Panc1 (cell line): ENCODE results near the gene WDR35. TPM values are rescaled to one million over a fixed set of nuclear protein-coding genes. Genes with fewer than 3 reads are reported as not detected.

Experiments
- ATAC-seq: fragments of 200-7000 bp; cut with Tn5 transposase; 2 replicates; pipeline ENCODE4 v1.9.1; 2020; ENCODE audit warnings: mild to moderate bottlenecking, moderate library complexity
- BruUV-seq: library from RNA; stranded (reverse); fragments of 400-500 nt; replicated peaks from 2 replicates; lab custom pipeline; 2021; lab: Mats Ljungman, UMichigan
- CTCF ChIA-PET: fragments of 300-600 bp; sonication (Branson Sonifier 250); formaldehyde crosslinking; loops from one replicate; lab custom pipeline; 2022; ENCODE audit warnings: antibody characterized with exemption; lab: Charles Lee
- POLR2A ChIA-PET: fragments of 300-600 bp; sonication (Branson Sonifier 250); formaldehyde crosslinking; loops from one replicate; lab custom pipeline; 2022; ENCODE audit warnings: antibody characterized with exemption; lab: Charles Lee
- DNase-seq: peaks from one replicate; pipeline ENCODE4 v3.0.0-alpha.2; 2010; ENCODE audit warnings: low read depth, low spot score
- H3K27ac ChIP-seq: 2 replicates; pipeline ENCODE4 v1.5.1; 2011; ENCODE audit warnings: mild to moderate bottlenecking, low read length, inconsistent platforms
- H3K27me3 ChIP-seq: fragments of 200-500 bp; sonication (Bioruptor generic); 2 replicates; pipeline ENCODE4 v1.6.0; 2014; ENCODE audit warnings: low read length, inconsistent platforms; ENCODE audit not compliant: control insufficient read depth, insufficient read depth
- H3K36me3 ChIP-seq: fragments of 200-500 bp; sonication (Bioruptor generic); 2 replicates; pipeline ENCODE4 v1.5.1; 2014; ENCODE audit warnings: inconsistent platforms, mild to moderate bottlenecking, low read length, moderate library complexity; ENCODE audit not compliant: control insufficient read depth, insufficient read depth
- H3K4me1 ChIP-seq: 2 replicates; pipeline ENCODE4 v1.5.1; 2011; ENCODE audit warnings: inconsistent platforms, mild to moderate bottlenecking, low read length, moderate library complexity; ENCODE audit not compliant: control insufficient read depth, insufficient read depth
- H3K4me3 ChIP-seq, 2 experiments: 2 replicates each; pipeline ENCODE4 v1.5.1; 2011 to 2012; ENCODE audit warnings: low read depth in 2 of 2, low read length in 2 of 2, mild to moderate bottlenecking in 2 of 2, inconsistent platforms in 1 of 2, moderate library complexity in 1 of 2
- H3K9me3 ChIP-seq: fragments of 200-500 bp; sonication (Bioruptor generic); 2 replicates; pipeline ENCODE4 v1.5.1; 2014; ENCODE audit warnings: low read depth, mild to moderate bottlenecking, inconsistent platforms, low read length, moderate library complexity; ENCODE audit not compliant: control insufficient read depth, insufficient read depth
- POLR2AphosphoS5 ChIP-seq: IDR thresholded peaks from 2 replicates; pipeline ENCODE4 v1.6.1; 2012; ENCODE audit warnings: mild to moderate bottlenecking, low read depth, low read length, moderate library complexity
- SIN3A ChIP-seq: IDR thresholded peaks from 2 replicates; pipeline ENCODE4 v1.6.1; 2012; ENCODE audit warnings: low read depth, mild to moderate bottlenecking, low read length, moderate library complexity, borderline replicate concordance; ENCODE audit not compliant: insufficient read depth
- TCF7L2 ChIP-seq: IDR thresholded peaks from 2 replicates; pipeline ENCODE4 v1.6.1; 2011; ENCODE audit warnings: mild to moderate bottlenecking, low read depth, low read length, inconsistent platforms
- in situ Hi-C: cut with HindIII; loops from 2 replicates; pipeline ENCODE4 v1.10.0; 2016; ENCODE audit warnings: low sequenced_read_pairs, low pct_unique_long_range_greater_than_20kb
- intact Hi-C: fragments of 100-400 bp; cut with micrococcal nuclease; formaldehyde crosslinking; loops from one replicate; pipeline ENCODE4 v1.10.0; 2022; ENCODE audit not compliant: unreplicated experiment
- total RNA-seq: library from RNA; stranded (reverse); gene quantifications from one replicate; pipeline ENCODE4 v1.2.1, GENCODE V29; 2021; ENCODE audit not compliant: unreplicated experiment
- TF ChIP-seq, protein P1 (sequence below): fragments of 450-650 bp; IDR thresholded peaks from 2 replicates; pipeline ENCODE4 v1.5.1; 2017; ENCODE audit warnings: mild to moderate bottlenecking
- TF ChIP-seq, protein P2 (sequence below), 2 experiments: IDR thresholded peaks; 2 replicates each; pipeline ENCODE4 v1.6.1; 2011 to 2012; ENCODE audit warnings: low read depth in 2 of 2, control low read depth in 1 of 2, low read length in 1 of 2, mild to moderate bottlenecking in 1 of 2, moderate library complexity in 1 of 2; ENCODE audit not compliant: insufficient read depth in 1 of 2

WDR35 gene
- total RNA-seq, 1 experiment from 2014 or later, result 13.8 TPM

DNA sequence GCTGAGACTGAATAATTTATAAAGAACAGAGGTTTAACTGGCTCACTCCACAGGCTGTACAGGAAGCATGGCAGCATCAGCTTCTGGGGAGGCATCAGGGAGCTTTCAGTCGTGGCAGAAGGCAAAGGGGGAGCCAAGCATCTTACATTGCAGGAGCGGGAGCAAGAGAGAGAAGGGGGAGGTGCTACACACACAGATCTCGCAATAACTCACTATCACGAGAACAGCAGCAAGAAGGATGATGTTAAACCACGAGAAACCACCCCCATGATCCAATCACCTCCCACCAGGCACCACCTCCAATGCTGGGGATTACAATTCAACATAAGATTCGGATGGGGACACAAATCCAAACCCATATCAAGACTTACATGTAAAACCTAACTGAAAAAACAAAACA, 40.3 kb upstream of the WDR35 start:
- ChIA-PET POLR2A (no interaction called here), CTCF (no interaction called here)
- TF ChIP-seq TCF7L2 (no peak), SIN3A (no peak), POLR2AphosphoS5 (no peak)
- TF ChIP-seq, protein P1, sequence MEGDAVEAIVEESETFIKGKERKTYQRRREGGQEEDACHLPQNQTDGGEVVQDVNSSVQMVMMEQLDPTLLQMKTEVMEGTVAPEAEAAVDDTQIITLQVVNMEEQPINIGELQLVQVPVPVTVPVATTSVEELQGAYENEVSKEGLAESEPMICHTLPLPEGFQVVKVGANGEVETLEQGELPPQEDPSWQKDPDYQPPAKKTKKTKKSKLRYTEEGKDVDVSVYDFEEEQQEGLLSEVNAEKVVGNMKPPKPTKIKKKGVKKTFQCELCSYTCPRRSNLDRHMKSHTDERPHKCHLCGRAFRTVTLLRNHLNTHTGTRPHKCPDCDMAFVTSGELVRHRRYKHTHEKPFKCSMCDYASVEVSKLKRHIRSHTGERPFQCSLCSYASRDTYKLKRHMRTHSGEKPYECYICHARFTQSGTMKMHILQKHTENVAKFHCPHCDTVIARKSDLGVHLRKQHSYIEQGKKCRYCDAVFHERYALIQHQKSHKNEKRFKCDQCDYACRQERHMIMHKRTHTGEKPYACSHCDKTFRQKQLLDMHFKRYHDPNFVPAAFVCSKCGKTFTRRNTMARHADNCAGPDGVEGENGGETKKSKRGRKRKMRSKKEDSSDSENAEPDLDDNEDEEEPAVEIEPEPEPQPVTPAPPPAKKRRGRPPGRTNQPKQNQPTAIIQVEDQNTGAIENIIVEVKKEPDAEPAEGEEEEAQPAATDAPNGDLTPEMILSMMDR, result no peak
- TF ChIP-seq, protein P2, sequence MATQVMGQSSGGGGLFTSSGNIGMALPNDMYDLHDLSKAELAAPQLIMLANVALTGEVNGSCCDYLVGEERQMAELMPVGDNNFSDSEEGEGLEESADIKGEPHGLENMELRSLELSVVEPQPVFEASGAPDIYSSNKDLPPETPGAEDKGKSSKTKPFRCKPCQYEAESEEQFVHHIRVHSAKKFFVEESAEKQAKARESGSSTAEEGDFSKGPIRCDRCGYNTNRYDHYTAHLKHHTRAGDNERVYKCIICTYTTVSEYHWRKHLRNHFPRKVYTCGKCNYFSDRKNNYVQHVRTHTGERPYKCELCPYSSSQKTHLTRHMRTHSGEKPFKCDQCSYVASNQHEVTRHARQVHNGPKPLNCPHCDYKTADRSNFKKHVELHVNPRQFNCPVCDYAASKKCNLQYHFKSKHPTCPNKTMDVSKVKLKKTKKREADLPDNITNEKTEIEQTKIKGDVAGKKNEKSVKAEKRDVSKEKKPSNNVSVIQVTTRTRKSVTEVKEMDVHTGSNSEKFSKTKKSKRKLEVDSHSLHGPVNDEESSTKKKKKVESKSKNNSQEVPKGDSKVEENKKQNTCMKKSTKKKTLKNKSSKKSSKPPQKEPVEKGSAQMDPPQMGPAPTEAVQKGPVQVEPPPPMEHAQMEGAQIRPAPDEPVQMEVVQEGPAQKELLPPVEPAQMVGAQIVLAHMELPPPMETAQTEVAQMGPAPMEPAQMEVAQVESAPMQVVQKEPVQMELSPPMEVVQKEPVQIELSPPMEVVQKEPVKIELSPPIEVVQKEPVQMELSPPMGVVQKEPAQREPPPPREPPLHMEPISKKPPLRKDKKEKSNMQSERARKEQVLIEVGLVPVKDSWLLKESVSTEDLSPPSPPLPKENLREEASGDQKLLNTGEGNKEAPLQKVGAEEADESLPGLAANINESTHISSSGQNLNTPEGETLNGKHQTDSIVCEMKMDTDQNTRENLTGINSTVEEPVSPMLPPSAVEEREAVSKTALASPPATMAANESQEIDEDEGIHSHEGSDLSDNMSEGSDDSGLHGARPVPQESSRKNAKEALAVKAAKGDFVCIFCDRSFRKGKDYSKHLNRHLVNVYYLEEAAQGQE (IDR thresholded peaks at IDR 0.05; ENCODE audit: insufficient read depth in 1 of 2, low read depth in 2 of 2, low read length in 1 of 2), result no peak
- in situ Hi-C loops (no loop called here), intact Hi-C loops (no loop called here)
- Histone ChIP-seq H3K36me3 (peaks cover 8% of the 10 kb centered on the region; the same call in 1 of the 2 replicates), H3K4me3 (no peak overlapping the region), H3K4me1 (0 out of 2 replicates have a peak, but pooled peaks cover 5% of the 10 kb centered on the region), H3K9me3 (no peaks in the 10 kb centered on the region), H3K27me3 (no peaks in the 10 kb centered on the region), H3K27ac (no peak overlapping the region)
- no peak for DNase-seq
- BruUV-seq, result no TSS peak
- ATAC-seq, result no peak

DNA sequence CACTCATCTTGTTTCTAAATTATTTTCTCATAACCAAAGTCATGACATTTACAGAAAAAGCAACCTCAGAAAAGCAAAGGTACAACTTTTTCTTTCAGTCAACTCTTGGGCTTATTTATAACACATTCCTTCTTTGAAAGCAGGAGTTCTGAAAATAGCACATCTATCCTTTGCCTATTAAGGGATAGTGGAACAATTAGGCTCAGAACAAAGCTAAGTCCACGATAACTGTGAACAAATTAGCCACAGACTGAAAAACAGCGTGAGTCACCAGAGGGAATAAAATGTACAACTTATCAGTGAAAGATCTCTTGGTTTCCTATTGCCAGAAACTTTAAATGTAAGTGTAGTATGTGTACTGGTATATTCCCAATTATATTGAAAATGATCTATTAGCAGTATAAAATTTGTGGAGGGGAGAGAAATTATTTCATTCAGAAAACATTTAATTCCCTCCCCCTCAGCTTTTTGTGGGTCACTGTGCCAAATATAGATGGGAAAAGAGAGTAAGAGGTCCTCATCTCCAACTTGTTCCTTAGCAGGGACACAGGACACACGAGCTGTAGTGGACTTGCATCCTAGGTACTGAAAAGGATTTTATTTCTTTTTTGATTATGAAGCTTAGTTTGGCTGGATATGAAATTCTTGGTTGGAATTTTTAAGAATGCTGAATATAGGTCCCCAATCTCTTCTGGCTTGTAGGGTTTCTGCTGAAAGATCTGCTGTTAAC, 38.0 kb upstream of the WDR35 start:
- intact Hi-C loops, result no loop called here

More for the DNA sequence above, 38.0 kb upstream of the WDR35 start:
- CTCF ChIA-PET, result interaction anchor here (1.0 kb wide), 1 partner anchor 12 kb away, joined by 6 read pairs; no protein-coding TSS in a partner anchor
- Histone ChIP-seq H3K9me3 (no peaks in the 10 kb centered on the region), H3K36me3 (no peaks in the 10 kb centered on the region; the same call in 1 of the 2 replicates), H3K27me3 (no peaks in the 10 kb centered on the region), H3K4me3 (no peak overlapping the region), H3K27ac (no peak overlapping the region), H3K4me1 (0 out of 2 replicates have a peak, but pooled peaks cover 5% of the 10 kb centered on the region)
- DNase-seq (no peak), ATAC-seq (no peak)
- POLR2A ChIA-PET, result no interaction called here
- BruUV-seq, result no TSS peak
- in situ Hi-C loops, result no loop called here
- no peak for TF ChIP-seq TCF7L2
- TF ChIP-seq SIN3A, result no peak
- no peak for TF ChIP-seq POLR2AphosphoS5
- TF ChIP-seq, protein P2 (IDR thresholded peaks at IDR 0.05; ENCODE audit: insufficient read depth in 1 of 2, low read depth in 2 of 2, low read length in 1 of 2), result no peak
- TF ChIP-seq, protein P1, result no peak
